IMR-90 (cell line): Measurements from ENCODE around the gene FUT7. TPM values are rescaled to one million over a fixed set of nuclear protein-coding genes. Genes with fewer than 3 reads are reported as not detected.
A peak's percentile ranks its signal among the peaks of the same experiment; 100 is the strongest.

Experiments
- ATAC-seq: fragments of 200-7000 bp; cut with Tn5 transposase; 2 replicates; pipeline ENCODE4 v1.9.1; 2020; ENCODE audit warnings: low read depth, mild to moderate bottlenecking, moderate library complexity
- BruUV-seq: library from RNA; stranded (reverse); fragments of 400-500 nt; replicated peaks from 2 replicates; lab custom pipeline; 2021; lab: Mats Ljungman, UMichigan
- CTCF ChIA-PET: fragments of 300-600 bp; formaldehyde crosslinking; extraction: SDS; loops from one replicate; lab custom pipeline; 2021; ENCODE audit warnings: antibody characterized with exemption; lab: Yijun Ruan, JAX
- POLR2A ChIA-PET: fragments of 300-600 bp; sonication (Branson Sonifier 250); formaldehyde crosslinking; loops from one replicate; lab custom pipeline; 2022; ENCODE audit warnings: antibody characterized with exemption; ENCODE audit not compliant: unreplicated experiment; lab: Charles Lee
- DNase-seq: peaks from one replicate; pipeline ENCODE4 v3.0.0; 2013
- H2AFZ ChIP-seq: replicated peaks from 2 replicates; pipeline ENCODE3; 2013; ENCODE audit warnings: low read length, mild to moderate bottlenecking; ENCODE audit not compliant: poor library complexity
- H2AK5ac ChIP-seq: 2 replicates; pipeline ENCODE4 v1.6.1; 2013; ENCODE audit warnings: low read depth, low read length, inconsistent platforms
- H2AK9ac ChIP-seq: replicated peaks from 2 replicates; pipeline ENCODE3; 2013; ENCODE audit warnings: mild to moderate bottlenecking, low read depth, low read length, moderate library complexity; ENCODE audit not compliant: poor library complexity
- H2BK120ac ChIP-seq: 2 replicates; pipeline ENCODE4 v1.6.1; 2013; ENCODE audit warnings: low read depth, low read length, inconsistent platforms
- H2BK15ac ChIP-seq: 3 replicates; pipeline ENCODE4 v1.6.1; 2013; ENCODE audit warnings: low read depth, low read length, inconsistent platforms
- H2BK20ac ChIP-seq: 2 replicates; pipeline ENCODE4 v1.6.1; 2013; ENCODE audit warnings: low read depth, mild to moderate bottlenecking, inconsistent platforms, low read length, moderate library complexity
- H2BK5ac ChIP-seq: 2 replicates; pipeline ENCODE4 v1.6.1; 2013; ENCODE audit warnings: mild to moderate bottlenecking, low read depth, low read length, inconsistent platforms; ENCODE audit not compliant: poor library complexity, severe bottlenecking
- H3K14ac ChIP-seq: replicated peaks from 2 replicates; pipeline ENCODE4 v1.6.1; 2013; ENCODE audit warnings: low read depth, low read length, inconsistent platforms
- H3K18ac ChIP-seq: 2 replicates; pipeline ENCODE4 v1.6.1; 2013; ENCODE audit warnings: low read depth, low read length, control low read depth
- H3K23ac ChIP-seq: 2 replicates; pipeline ENCODE4 v1.6.1; 2013; ENCODE audit warnings: low read depth, low read length, inconsistent platforms
- H3K27ac ChIP-seq: 2 replicates; pipeline ENCODE4 v1.5.1; 2013; ENCODE audit warnings: mild to moderate bottlenecking, control low read depth, low read length; ENCODE audit not compliant: insufficient read depth
- H3K27me3 ChIP-seq: 2 replicates; pipeline ENCODE4 v1.6.1; 2013; ENCODE audit warnings: low read length; ENCODE audit not compliant: control insufficient read depth, insufficient read depth
- H3K36me3 ChIP-seq: 2 replicates; pipeline ENCODE4 v1.6.1; 2013; ENCODE audit warnings: low read length, mixed read lengths; ENCODE audit not compliant: control insufficient read depth, insufficient read depth
- H3K4ac ChIP-seq: 2 replicates; pipeline ENCODE4 v1.6.1; 2013; ENCODE audit warnings: low read depth, low read length, inconsistent platforms
- H3K4me1 ChIP-seq: 2 replicates; pipeline ENCODE4 v1.6.1; 2013; ENCODE audit warnings: low read length, mixed read lengths; ENCODE audit not compliant: control insufficient read depth, insufficient read depth
- H3K4me2 ChIP-seq: 2 replicates; pipeline ENCODE4 v1.6.1; 2013; ENCODE audit warnings: low read depth, mild to moderate bottlenecking, control low read depth, low read length, moderate library complexity
- H3K4me3 ChIP-seq: 2 replicates; pipeline ENCODE4 v1.5.1; 2013; ENCODE audit warnings: low read depth, mild to moderate bottlenecking, control low read depth, low read length, moderate library complexity; ENCODE audit not compliant: insufficient read depth
- H3K56ac ChIP-seq: 2 replicates; pipeline ENCODE4 v1.6.1; 2013; ENCODE audit warnings: low read length, inconsistent platforms; ENCODE audit not compliant: insufficient read depth; ENCODE audit errors: extremely low read depth
- H3K79me1 ChIP-seq, 2 experiments: 2 replicates each; pipeline ENCODE4 v1.6.1; 2013; ENCODE audit warnings: low read length in 2 of 2, inconsistent platforms in 1 of 2, low read depth in 1 of 2
- H3K9ac ChIP-seq: 2 replicates; pipeline ENCODE4 v1.6.1; 2013; ENCODE audit warnings: low read depth, low read length, control low read depth
- H3K9me1 ChIP-seq: 2 replicates; pipeline ENCODE4 v1.6.1; 2013; ENCODE audit warnings: low read length, inconsistent platforms; ENCODE audit not compliant: insufficient read depth
- H3K9me3 ChIP-seq: 2 replicates; pipeline ENCODE4 v1.6.1; 2013; ENCODE audit warnings: low read length; ENCODE audit not compliant: control insufficient read depth, insufficient read depth
- H4K20me1 ChIP-seq: 2 replicates; pipeline ENCODE4 v1.6.1; 2013; ENCODE audit warnings: low read length, inconsistent platforms; ENCODE audit not compliant: insufficient read depth
- H4K5ac ChIP-seq: 2 replicates; pipeline ENCODE4 v1.6.1; 2013; ENCODE audit warnings: mild to moderate bottlenecking, low read depth, low read length, control low read depth
- H4K8ac ChIP-seq, 2 experiments: 2 replicates each; pipeline ENCODE4 v1.6.1; 2013; ENCODE audit warnings: low read depth in 2 of 2, low read length in 2 of 2, control low read depth in 1 of 2, inconsistent platforms in 1 of 2
- H4K91ac ChIP-seq: 2 replicates; pipeline ENCODE4 v1.6.1; 2013; ENCODE audit warnings: low read depth, low read length, inconsistent platforms; ENCODE audit not compliant: insufficient read depth
- CEBPB ChIP-seq: IDR thresholded peaks from 2 replicates; pipeline ENCODE4 v1.6.1; 2012; ENCODE audit warnings: low read depth, low read length, improper control_type of control experiment
- CHD1 ChIP-seq: IDR thresholded peaks from 2 replicates; pipeline ENCODE4 v1.6.1; 2012; ENCODE audit warnings: low read depth, low read length, improper control_type of control experiment
- WGBS, 2 experiments: methylation state at CpG; one replicate each; pipeline versions ENCODE4 v1.1.5 to v1.1.7; 2013; ENCODE audit warnings: missing lambda C conversion rate in 2 of 2; ENCODE audit not compliant: insufficient read length in 1 of 2; ENCODE audit errors: extremely low coverage in 2 of 2; 5-methylcytosine and 5-hydroxymethylcytosine counted together
- dilution Hi-C: fragments of 300-500 bp; cut with HindIII; formaldehyde crosslinking; loops from one replicate; pipeline ENCODE4 v1.14.3; 2018; ENCODE audit warnings: low sequenced_read_pairs; ENCODE audit not compliant: unreplicated experiment
- in situ Hi-C: fragments of 300-500 bp; cut with MboI; formaldehyde crosslinking; loops from 3 replicates; pipeline ENCODE4 v1.14.3; 2019; ENCODE audit warnings: low sequenced_read_pairs, inconsistent platforms, mixed read lengths
- intact Hi-C: fragments of 100-400 bp; cut with micrococcal nuclease; formaldehyde crosslinking; loops from 2 replicates; pipeline ENCODE4 v1.10.0; 2022
- polyA plus RNA-seq, 3 experiments: library from polyadenylated mRNA; depleted of rRNA; stranded (reverse); fragments of >200 nt; gene quantifications; 2 replicates each; pipeline ENCODE4 v1.2.3, GENCODE V29; 2012; ENCODE audit warnings: low replicate concordance in 1 of 3
- total RNA-seq: library from RNA; depleted of rRNA; stranded (reverse); fragments of >200 nt; gene quantifications from 2 replicates; pipeline ENCODE4 v1.2.3, GENCODE V29; 2012

Gene FUT7
- total and polyA plus RNA-seq, 2 of the 4 experiments (the other 2 are of a cell fraction), result not detected

- Histone ChIP-seq H3K4me2 (peak overlapping the region; percentile 69), H3K27me3 (no peaks in the 10 kb centered on the region), H3K14ac (no peak overlapping the region), H2AFZ (peak overlapping the region; percentile 4), H4K91ac (no peak overlapping the region), H3K27ac (peak overlapping the region; percentile 83), H3K18ac (no peak overlapping the region), H3K4me3 (no peak overlapping the region), H4K20me1 (no peaks in the 10 kb centered on the region; the same call in 1 of the 2 replicates), H4K5ac (no peak overlapping the region), H3K9me1 (peaks cover 5% of the 10 kb centered on the region; the same call in 1 of the 2 replicates), H4K8ac (peak overlapping the region in 1 of 2 experiments; percentile 40; a peak in 1 of 4 replicates), H3K4ac (peak overlapping the region; percentile 48), H2AK9ac (no peak overlapping the region), H2BK5ac (peak overlapping the region; percentile 57), H2BK120ac (peak overlapping the region; percentile 44; the same call in 1 of the 2 replicates), H3K23ac (no peak overlapping the region), H3K4me1 (peaks cover 16% of the 10 kb centered on the region), H2AK5ac (0 out of 2 replicates have a peak overlapping the region, but pooled peaks have one; percentile 35), H3K56ac (no peak overlapping the region), H3K9me3 (no peaks in the 10 kb centered on the region), H3K79me1 (no peaks in the 10 kb centered on the region), H3K9ac (no peak overlapping the region), H2BK15ac (no peak overlapping the region), H2BK20ac (no peak overlapping the region; the same call in 1 of the 2 replicates), H3K36me3 (no peaks in the 10 kb centered on the region)
- in situ Hi-C loops (no loop called here), dilution Hi-C loops (no loop called here), intact Hi-C loops (no loop called here)
- CTCF ChIA-PET, result interaction anchor here (0.6 to 1.4 kb wide), 2 partner anchors 35 to 261 kb away, joined by 3 to 4 read pairs; no protein-coding TSS in a partner anchor
- ATAC-seq (peak; percentile 75), DNase-seq (peak; percentile 79)
- 11% methylated on average over 5 of the region's 10 CpGs; no CpG with 5 or more reads in 1 of the 2 experiments for WGBS, 2 experiments
- POLR2A ChIA-PET, result no interaction called here
- TF ChIP-seq CHD1 (no peak), CEBPB (0 out of 2 replicates have a peak, but pooled peaks have one; percentile 23)
- no TSS peak for BruUV-seq
Measured at GRCh38 chr9:137000177-137000930, 31.5 kb downstream of the FUT7 start.
